ENCODE results near the gene COPZ2.

The COPZ2 gene

GRCh38 chr17:47992216-47992615, 45.4 kb downstream of the COPZ2 start:
- Histone ChIP-seq H3K79me2 (ENCODE audit: insufficient read depth, low read length) (no peaks in the 10 kb centered on the region), H3K4me2 (ENCODE audit: low read depth, low read length, poor library complexity, severe bottlenecking) (no peak overlapping the region), H3K36me3 (ENCODE audit: insufficient read depth, low read length) (no peaks in the 10 kb centered on the region), H3K27me3 (ENCODE audit: insufficient read depth, low read length, poor library complexity, severe bottlenecking) (no peaks in the 10 kb centered on the region), H2AFZ (ENCODE audit: low read length) (no peak overlapping the region), H3K9me2 (replicated peaks; ENCODE audit: low read depth, low read length) (no peaks in the 10 kb centered on the region), H3K9ac (ENCODE audit: low read depth, low read length, poor library complexity, severe bottlenecking) (no peak overlapping the region), H3K4me3 (ENCODE audit: low read length, poor library complexity, severe bottlenecking) (no peak overlapping the region), H3F3A (ENCODE audit: low read depth) (no peaks in the 10 kb centered on the region), H4K20me1 (ENCODE audit: insufficient read depth, low read length, poor library complexity, severe bottlenecking) (no peaks in the 10 kb centered on the region), H3K4me1 (ENCODE audit: insufficient read depth, low read length, poor library complexity, severe bottlenecking) (peaks cover 18% of the 10 kb centered on the region), H3K9me3 (ENCODE audit: insufficient read depth, low read depth, low read length) (no peaks in the 10 kb centered on the region)
- no peak for TF ChIP-seq CTCF (conservative IDR thresholded peaks at IDR 0.05; ENCODE audit: low read length)
- TF ChIP-seq EZH2phosphoT487 (IDR thresholded peaks at IDR 0.05; ENCODE audit: borderline replicate concordance): no peak

- H4K20me1 ChIP-seq (ENCODE audit: insufficient read depth, low read length, poor library complexity, severe bottlenecking): no peaks in the 10 kb centered on the region
- peaks cover 18% of the 10 kb centered on the region for H3K4me1 ChIP-seq (ENCODE audit: insufficient read depth, low read length, poor library complexity, severe bottlenecking)
- no peak overlapping the region for H3K4me2 ChIP-seq (ENCODE audit: low read depth, low read length, poor library complexity, severe bottlenecking)
- no peaks in the 10 kb centered on the region for H3K9me3 ChIP-seq (ENCODE audit: insufficient read depth, low read depth, low read length)
- H2AFZ ChIP-seq (ENCODE audit: low read length): no peak overlapping the region
- H3K4me3 ChIP-seq (ENCODE audit: low read length, poor library complexity, severe bottlenecking): no peak overlapping the region
- no peaks in the 10 kb centered on the region for H3F3A ChIP-seq (ENCODE audit: low read depth)
- H3K27me3 ChIP-seq (ENCODE audit: insufficient read depth, low read length, poor library complexity, severe bottlenecking): no peaks in the 10 kb centered on the region
- H3K79me2 ChIP-seq (ENCODE audit: insufficient read depth, low read length): no peaks in the 10 kb centered on the region
- H3K36me3 ChIP-seq (ENCODE audit: insufficient read depth, low read length): no peaks in the 10 kb centered on the region
- no peaks in the 10 kb centered on the region for H3K9me2 ChIP-seq (replicated peaks; ENCODE audit: low read depth, low read length)
- TF ChIP-seq EZH2phosphoT487 (IDR thresholded peaks at IDR 0.05; ENCODE audit: borderline replicate concordance): no peak
- TF ChIP-seq CTCF (conservative IDR thresholded peaks at IDR 0.05; ENCODE audit: low read length): no peak
- no peak overlapping the region for H3K9ac ChIP-seq (ENCODE audit: low read depth, low read length, poor library complexity, severe bottlenecking)
Measured at GRCh38 chr17:47990962-47991731, 46.5 kb downstream of the COPZ2 start.

GRCh38 chr17:47989700-47990099, 47.9 kb downstream of the COPZ2 start:
- no peaks in the 10 kb centered on the region for H3K79me2 ChIP-seq (ENCODE audit: insufficient read depth, low read length)
- H2AFZ ChIP-seq (ENCODE audit: low read length): no peak overlapping the region
- H3K27me3 ChIP-seq (ENCODE audit: insufficient read depth, low read length, poor library complexity, severe bottlenecking): no peaks in the 10 kb centered on the region
- peaks cover 18% of the 10 kb centered on the region for H3K4me1 ChIP-seq (ENCODE audit: insufficient read depth, low read length, poor library complexity, severe bottlenecking)
- no peak overlapping the region for H3K4me2 ChIP-seq (ENCODE audit: low read depth, low read length, poor library complexity, severe bottlenecking)
- no peak overlapping the region for H3K9ac ChIP-seq (ENCODE audit: low read depth, low read length, poor library complexity, severe bottlenecking)
- no peaks in the 10 kb centered on the region for H3K9me3 ChIP-seq (ENCODE audit: insufficient read depth, low read depth, low read length)
- H3K36me3 ChIP-seq (ENCODE audit: insufficient read depth, low read length): no peaks in the 10 kb centered on the region
- H3K9me2 ChIP-seq (replicated peaks; ENCODE audit: low read depth, low read length): no peaks in the 10 kb centered on the region
- no peaks in the 10 kb centered on the region for H3F3A ChIP-seq (ENCODE audit: low read depth)
- H3K4me3 ChIP-seq (ENCODE audit: low read length, poor library complexity, severe bottlenecking): no peak overlapping the region
- no peaks in the 10 kb centered on the region for H4K20me1 ChIP-seq (ENCODE audit: insufficient read depth, low read length, poor library complexity, severe bottlenecking)
- no peak for TF ChIP-seq CTCF (conservative IDR thresholded peaks at IDR 0.05; ENCODE audit: low read length)

All from Loucy (cell line).